Measurements from ENCODE around the gene DYRK1B.

- TF ChIP-seq CTCF (IDR thresholded peaks at IDR 0.05) (no peak), POLR2AphosphoS5 (IDR thresholded peaks at IDR 0.05; ENCODE audit: low read depth, low read length) (no peak)
These were observed 16.9 kb upstream of the DYRK1B start for GRCh38 chr19:39850892-39851291.

Data from Panc1 (cell line).